Upper lobe of right lung (tissue), 1 donor: ENCODE results near the gene NLGN1. TPM values are rescaled to one million over a fixed set of nuclear protein-coding genes. Genes with fewer than 3 reads are reported as not detected.
A peak's percentile ranks its signal among the peaks of the same experiment; 100 is the strongest.
"Not testable (repeated sequence)": the region's sequence is repeated elsewhere in the genome, so short reads cannot be mapped to it uniquely, and the experiment has no call there.

Experiments used
- ATAC-seq: fragments of 200-7000 bp; cut with Tn5 transposase; one replicate; pipeline ENCODE4 v1.9.1; 2020; ENCODE audit warnings: mild to moderate bottlenecking, moderate library complexity
- DNase-seq: peaks from one replicate; pipeline ENCODE4 v3.0.0-alpha.2; 2020
- H3K27ac ChIP-seq: fragments of 200-600 bp; one replicate; pipeline ENCODE4 v1.8.0; 2022
- H3K27me3 ChIP-seq: fragments of 200-600 bp; one replicate; pipeline ENCODE4 v1.8.0; 2022; ENCODE audit warnings: mild to moderate bottlenecking
- H3K36me3 ChIP-seq: fragments of 200-600 bp; one replicate; pipeline ENCODE4 v1.8.0; 2022
- H3K4me1 ChIP-seq: fragments of 200-600 bp; one replicate; pipeline ENCODE4 v1.8.0; 2022
- H3K4me3 ChIP-seq: fragments of 200-600 bp; one replicate; pipeline ENCODE4 v1.8.0; 2022; ENCODE audit warnings: mild to moderate bottlenecking
- H3K9me3 ChIP-seq: fragments of 200-600 bp; one replicate; pipeline ENCODE4 v1.8.0; 2022
- CTCF ChIP-seq: fragments of 200-600 bp; IDR thresholded peaks from one replicate; pipeline ENCODE4 v1.8.0; 2022; ENCODE audit warnings: antibody characterized with exemption
- intact Hi-C: fragments of 100-400 bp; cut with DNase I; formaldehyde crosslinking; loops from one replicate; pipeline ENCODE4 v1.11.0; 2022
- total RNA-seq: library from RNA; stranded (reverse); fragmentation: NEBNext Ultra II Directional; extraction: Animal tissue kit (Norgen Biotek cat#: 25700); gene quantifications from one replicate; pipeline ENCODE4 v1.2.1, GENCODE V29; 2021
- donor health status: DM: no; HTN: yes; CAD: no; lungs with severe emphysema.

The NLGN1 gene
- total RNA-seq, 1 donor from 2014 or later: 3.3 TPM

DNA sequence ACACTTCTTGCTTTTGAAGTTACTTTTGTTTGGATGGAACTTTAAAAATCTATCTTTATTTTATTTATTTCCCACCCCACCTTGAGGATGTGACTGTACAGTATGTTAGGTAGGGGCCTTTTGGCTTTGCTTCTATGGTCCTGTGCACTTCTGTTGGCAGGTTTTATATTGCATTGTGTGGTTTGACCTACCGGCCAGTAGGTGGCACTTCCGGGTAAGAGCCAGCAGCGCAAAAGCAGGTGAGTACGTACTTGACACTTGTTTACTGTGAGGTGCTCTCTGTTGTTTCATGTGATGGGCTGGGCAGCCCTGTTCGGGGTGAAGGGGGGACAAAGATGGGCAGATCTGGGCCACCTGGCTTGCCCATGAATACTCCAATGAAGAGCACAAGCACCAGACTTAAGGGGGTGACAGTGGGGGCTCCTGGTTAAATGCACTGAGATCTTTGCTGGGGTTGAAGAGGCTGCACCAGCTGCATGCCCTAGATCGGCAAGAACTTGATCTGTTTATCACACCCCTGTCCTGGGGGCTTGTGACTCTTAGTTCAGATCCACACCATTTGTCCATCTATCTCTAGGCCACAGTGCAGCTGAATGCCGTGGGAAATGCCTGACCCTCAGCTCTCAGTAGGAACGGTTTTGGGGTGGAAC is 131.6 kb downstream of the NLGN1 start:
- Histone ChIP-seq H3K27me3 (no peaks in the 10 kb centered on the region), H3K9me3 (no peaks in the 10 kb centered on the region), H3K4me1 (no peaks in the 10 kb centered on the region), H3K36me3 (no peaks in the 10 kb centered on the region), H3K27ac (no peak overlapping the region), H3K4me3 (no peak overlapping the region)
- ATAC-seq: peak; percentile 87
- peak; percentile 55 for DNase-seq
- intact Hi-C loops: no loop called here
- peak; percentile 31 for TF ChIP-seq CTCF

DNA sequence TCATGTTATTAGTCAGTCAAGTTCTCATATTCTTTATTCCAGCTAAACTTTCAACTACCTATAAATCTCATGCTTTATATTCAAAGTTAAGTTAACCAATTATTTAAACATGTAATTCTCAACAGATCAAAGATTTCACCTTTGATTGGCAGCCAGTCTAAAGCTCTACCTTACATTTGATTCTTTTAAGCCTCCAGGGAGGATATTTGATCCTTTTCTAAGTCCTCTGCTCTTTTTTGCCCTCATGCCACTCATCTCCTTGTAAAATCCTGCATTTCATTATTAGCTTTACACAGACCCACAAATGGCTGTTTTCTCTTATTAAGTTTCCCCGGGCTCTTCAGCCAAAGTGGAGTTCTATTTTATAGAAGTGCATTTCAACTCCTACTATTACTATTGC is 134.1 kb downstream of the NLGN1 start:
- Histone ChIP-seq H3K27me3 (no peaks in the 10 kb centered on the region), H3K4me3 (no peak overlapping the region), H3K4me1 (no peaks in the 10 kb centered on the region), H3K9me3 (no peaks in the 10 kb centered on the region), H3K36me3 (no peaks in the 10 kb centered on the region), H3K27ac (no peak overlapping the region)
- DNase-seq: no peak
- ATAC-seq: no peak
- intact Hi-C loops: no loop called here
- no peak for TF ChIP-seq CTCF

- Histone ChIP-seq H3K9me3 (no peaks in the 10 kb centered on the region), H3K27ac (no peak overlapping the region), H3K4me1 (no peaks in the 10 kb centered on the region), H3K27me3 (no peaks in the 10 kb centered on the region), H3K36me3 (no peaks in the 10 kb centered on the region), H3K4me3 (no peak overlapping the region)
- no peak for TF ChIP-seq CTCF
- no peak for ATAC-seq
- intact Hi-C loops: no loop called here
- no peak for DNase-seq
Measured at GRCh38 chr3:173538410-173538809, 140.9 kb downstream of the NLGN1 start.

GRCh38 chr3:173545590-173545989 is 148.0 kb downstream of the NLGN1 start:
- H3K27ac ChIP-seq, H3K9me3 ChIP-seq, DNase-seq, H3K4me1 ChIP-seq, H3K27me3 ChIP-seq, H3K4me3 ChIP-seq, H3K36me3 ChIP-seq, ATAC-seq, intact Hi-C loops: not testable (repeated sequence)

DNA sequence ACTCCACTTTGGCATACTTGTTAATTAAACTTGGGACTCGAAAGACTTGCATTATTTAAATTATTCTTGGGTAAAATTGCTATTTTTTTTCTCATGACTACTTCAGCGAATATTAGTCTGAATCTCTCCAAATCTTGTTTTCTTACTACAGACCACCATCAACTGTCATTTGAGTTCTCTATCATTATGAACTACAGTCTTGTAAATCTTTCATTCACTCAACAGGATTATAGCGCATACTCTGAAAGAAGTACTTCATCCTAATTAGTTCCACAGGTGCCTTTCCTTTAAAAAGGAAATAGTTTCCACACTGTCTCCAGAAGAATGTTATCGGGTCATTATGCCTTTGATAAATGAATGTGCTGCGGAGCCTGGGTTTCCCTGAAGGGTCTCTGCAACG is 149.5 kb downstream of the NLGN1 start:
- Histone ChIP-seq H3K27me3 (no peaks in the 10 kb centered on the region), H3K27ac (no peak overlapping the region), H3K4me1 (no peaks in the 10 kb centered on the region), H3K9me3 (no peaks in the 10 kb centered on the region), H3K4me3 (no peak overlapping the region), H3K36me3 (no peaks in the 10 kb centered on the region)
- DNase-seq (no peak), ATAC-seq (no peak)
- TF ChIP-seq CTCF: no peak
- intact Hi-C loops: no loop called here

DNA sequence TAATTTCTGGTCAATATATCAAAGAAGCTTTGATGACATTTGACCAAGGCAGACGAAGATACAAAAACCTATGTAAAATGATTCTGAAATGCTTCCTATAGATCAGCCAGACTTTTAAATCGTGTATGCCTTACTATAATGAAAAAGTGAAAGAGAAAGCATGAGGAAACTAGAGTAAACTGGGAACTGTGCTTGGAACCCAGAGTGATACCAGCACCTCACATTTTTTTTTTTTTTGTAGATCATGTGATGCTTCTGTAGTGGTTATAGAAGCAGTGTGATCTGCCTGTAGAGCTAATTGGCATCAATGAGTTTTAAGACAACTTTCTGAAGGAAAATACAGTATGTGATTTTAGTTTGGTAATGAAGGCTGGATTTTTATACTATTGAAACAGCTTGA is 150.7 kb downstream of the NLGN1 start:
- TF ChIP-seq CTCF: no peak
- no peak for ATAC-seq
- H3K4me3 ChIP-seq: no peak overlapping the region

More for the DNA sequence above, 150.7 kb downstream of the NLGN1 start:
- intact Hi-C loops: no loop called here
- Histone ChIP-seq H3K4me1 (no peaks in the 10 kb centered on the region), H3K27me3 (no peaks in the 10 kb centered on the region), H3K36me3 (no peaks in the 10 kb centered on the region), H3K27ac (no peak overlapping the region), H3K9me3 (no peaks in the 10 kb centered on the region)
- no peak for DNase-seq
